AG09309 (cell line): ENCODE data around the gene ASTN2.

Experiments used
- DNase-seq: peaks from one replicate; pipeline ENCODE4 v3.0.0-alpha.2; 2010; ENCODE audit warnings: low read depth
- H3K4me3 ChIP-seq: 2 replicates; pipeline ENCODE4 v1.5.1; 2011; ENCODE audit warnings: mild to moderate bottlenecking, low read depth, low read length, moderate library complexity; ENCODE audit not compliant: control insufficient read depth
- CTCF ChIP-seq: IDR thresholded peaks from 2 replicates; pipeline ENCODE4 v1.5.1; 2011; ENCODE audit warnings: mild to moderate bottlenecking, low read depth, low read length, inconsistent platforms; ENCODE audit not compliant: insufficient read depth, control insufficient read depth; ENCODE audit errors: missing control alignments

The ASTN2 gene

GRCh38 chr9:116687754-116688135, 727.1 kb downstream of the ASTN2 start:
- DNase-seq: no peak
- no peak for TF ChIP-seq CTCF
- H3K4me3 ChIP-seq: peak overlapping the region; percentile 92

- peak within 1 kb of the TSS; percentile 92 for H3K4me3 ChIP-seq
- DNase-seq: peak; percentile 34
- no peak for TF ChIP-seq CTCF
These were observed 727.6 kb downstream of the ASTN2 start, which contains the start of gene TRIM32 for GRCh38 chr9:116687074-116687753. Gene TRIM32, plus strand, starts transcription at chr9:116687305. Its CDS starts 10,438 bp downstream, at chr9:116697743.

GRCh38 chr9:116686693-116687073, 728.2 kb downstream of the ASTN2 start:
- DNase-seq: no peak
- no peak for TF ChIP-seq CTCF
- peak overlapping the region; percentile 92 for H3K4me3 ChIP-seq

- no peak overlapping the region for H3K4me3 ChIP-seq
- no peak for DNase-seq
- no peak for TF ChIP-seq CTCF
These were observed 728.7 kb downstream of the ASTN2 start for GRCh38 chr9:116686135-116686534.

GRCh38 chr9:116685166-116685565, 729.7 kb downstream of the ASTN2 start:
- no peak for TF ChIP-seq CTCF
- DNase-seq: no peak
- no peak overlapping the region for H3K4me3 ChIP-seq

GRCh38 chr9:116683535-116683934, 731.3 kb downstream of the ASTN2 start:
- DNase-seq: no peak
- TF ChIP-seq CTCF: no peak
- no peak overlapping the region for H3K4me3 ChIP-seq
